SK-N-MC (cell line): ENCODE measurements around the gene AFF4.
"Not testable (repeated sequence)": the region's sequence is repeated elsewhere in the genome, so short reads cannot be mapped to it uniquely, and the experiment has no call there.

ENCODE experiments used
- DNase-seq: peaks from one replicate; pipeline ENCODE4 v3.0.0-alpha.2; 2011; ENCODE audit warnings: low read depth, low spot score
- H3K27ac ChIP-seq: fragments of 200-600 bp; sonication (generic); 2 replicates; pipeline ENCODE4 v1.5.1; 2016; ENCODE audit warnings: mixed run types
- H3K36me3 ChIP-seq: fragments of 200-600 bp; sonication (generic); 2 replicates; pipeline ENCODE4 v1.6.1; 2017; ENCODE audit warnings: antibody characterized with exemption, low read length, mixed read lengths; ENCODE audit not compliant: insufficient read depth
- H3K4me3 ChIP-seq: fragments of 200-600 bp; sonication (generic); 2 replicates; pipeline ENCODE4 v1.5.1; 2016
- H3K9ac ChIP-seq: fragments of 200-600 bp; sonication (generic); 2 replicates; pipeline ENCODE4 v1.8.0; 2017; ENCODE audit warnings: mixed run types, mixed read lengths; ENCODE audit not compliant: insufficient read length
- H3K9me3 ChIP-seq: fragments of 200-600 bp; sonication (generic); 2 replicates; pipeline ENCODE4 v1.6.1; 2017; ENCODE audit warnings: low read depth, mild to moderate bottlenecking, antibody characterized with exemption, low read length, moderate library complexity, mixed read lengths
- EZH2 ChIP-seq: fragments of 200-600 bp; sonication (generic); IDR thresholded peaks from one replicate; pipeline ENCODE4 v1.6.1; 2017; ENCODE audit warnings: antibody characterized with exemption
- FOXP2 ChIP-seq: optimal IDR thresholded peaks from 2 replicates; pipeline ENCODE3; 2011; ENCODE audit warnings: mild to moderate bottlenecking, moderate library complexity; ENCODE audit not compliant: insufficient read depth; ENCODE audit errors: extremely low read length, control extremely low read depth
- POLR2AphosphoS5 ChIP-seq: IDR thresholded peaks from 2 replicates; pipeline ENCODE4 v1.6.1; 2012; ENCODE audit warnings: mild to moderate bottlenecking, low read depth, low read length, borderline replicate concordance

Gene AFF4, protein sequence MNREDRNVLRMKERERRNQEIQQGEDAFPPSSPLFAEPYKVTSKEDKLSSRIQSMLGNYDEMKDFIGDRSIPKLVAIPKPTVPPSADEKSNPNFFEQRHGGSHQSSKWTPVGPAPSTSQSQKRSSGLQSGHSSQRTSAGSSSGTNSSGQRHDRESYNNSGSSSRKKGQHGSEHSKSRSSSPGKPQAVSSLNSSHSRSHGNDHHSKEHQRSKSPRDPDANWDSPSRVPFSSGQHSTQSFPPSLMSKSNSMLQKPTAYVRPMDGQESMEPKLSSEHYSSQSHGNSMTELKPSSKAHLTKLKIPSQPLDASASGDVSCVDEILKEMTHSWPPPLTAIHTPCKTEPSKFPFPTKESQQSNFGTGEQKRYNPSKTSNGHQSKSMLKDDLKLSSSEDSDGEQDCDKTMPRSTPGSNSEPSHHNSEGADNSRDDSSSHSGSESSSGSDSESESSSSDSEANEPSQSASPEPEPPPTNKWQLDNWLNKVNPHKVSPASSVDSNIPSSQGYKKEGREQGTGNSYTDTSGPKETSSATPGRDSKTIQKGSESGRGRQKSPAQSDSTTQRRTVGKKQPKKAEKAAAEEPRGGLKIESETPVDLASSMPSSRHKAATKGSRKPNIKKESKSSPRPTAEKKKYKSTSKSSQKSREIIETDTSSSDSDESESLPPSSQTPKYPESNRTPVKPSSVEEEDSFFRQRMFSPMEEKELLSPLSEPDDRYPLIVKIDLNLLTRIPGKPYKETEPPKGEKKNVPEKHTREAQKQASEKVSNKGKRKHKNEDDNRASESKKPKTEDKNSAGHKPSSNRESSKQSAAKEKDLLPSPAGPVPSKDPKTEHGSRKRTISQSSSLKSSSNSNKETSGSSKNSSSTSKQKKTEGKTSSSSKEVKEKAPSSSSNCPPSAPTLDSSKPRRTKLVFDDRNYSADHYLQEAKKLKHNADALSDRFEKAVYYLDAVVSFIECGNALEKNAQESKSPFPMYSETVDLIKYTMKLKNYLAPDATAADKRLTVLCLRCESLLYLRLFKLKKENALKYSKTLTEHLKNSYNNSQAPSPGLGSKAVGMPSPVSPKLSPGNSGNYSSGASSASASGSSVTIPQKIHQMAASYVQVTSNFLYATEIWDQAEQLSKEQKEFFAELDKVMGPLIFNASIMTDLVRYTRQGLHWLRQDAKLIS

DNA sequence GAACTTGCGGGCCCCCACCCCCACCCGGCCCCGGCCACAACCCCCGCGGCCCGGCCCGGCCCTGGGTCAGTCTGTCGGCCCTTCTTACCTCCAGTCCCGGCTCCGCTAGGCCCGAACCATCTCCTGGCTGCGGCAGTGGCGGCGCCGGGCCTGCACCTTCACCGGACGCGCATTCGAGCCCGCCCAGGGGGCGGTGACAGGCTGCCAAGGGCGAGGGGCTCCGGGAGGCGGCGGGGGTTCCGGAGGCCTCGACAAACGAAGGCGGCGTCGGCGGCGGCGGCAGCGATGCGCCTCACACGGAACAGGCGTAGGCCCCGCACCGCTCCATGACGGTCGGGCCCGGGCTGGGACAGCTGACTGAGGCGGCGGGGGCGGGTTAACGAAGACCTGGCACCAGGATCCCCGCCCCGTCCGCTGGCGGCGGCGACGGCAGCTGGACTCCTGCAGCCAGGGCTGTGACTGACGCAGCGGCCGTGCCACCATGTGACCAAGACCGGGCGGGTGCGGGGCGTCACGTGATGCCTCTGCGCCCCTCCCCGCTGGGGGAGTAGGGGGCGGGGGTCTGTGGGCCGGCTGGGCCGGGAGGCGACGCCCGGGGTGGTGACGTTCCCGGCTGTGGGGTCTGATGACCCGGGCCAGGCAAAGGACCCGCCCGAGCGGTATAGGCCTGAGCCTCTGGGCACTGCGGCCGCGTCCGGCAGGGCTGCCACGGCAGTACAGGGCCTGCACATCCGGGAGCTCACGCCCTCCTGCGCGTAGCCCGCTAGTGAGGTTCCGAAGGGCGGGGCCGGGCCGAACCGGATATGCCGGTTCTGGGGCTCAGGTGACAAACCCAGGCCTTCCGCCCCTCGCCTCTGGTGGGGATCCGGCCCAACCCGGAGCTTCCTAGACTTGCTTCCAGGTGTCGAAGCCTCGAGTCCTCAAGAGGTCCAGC is at the start of gene AFF4:
TSS of gene AFF4 (minus strand) at position 464 of the 934 bp plus-strand sequence. CDS start 26,445 bp downstream, outside the sequence.
- Histone ChIP-seq H3K9me3 (no peaks in the 10 kb centered on the region), H3K36me3 (peaks cover 12% of the 10 kb centered on the region), H3K27ac (peak within 1 kb of the TSS; percentile 88), H3K9ac (peak within 1 kb of the TSS; percentile 89), H3K4me3 (peak within 1 kb of the TSS; percentile 87)
- TF ChIP-seq POLR2AphosphoS5 (peak; percentile 93), EZH2 (no peak)
- no peak for DNase-seq

DNA sequence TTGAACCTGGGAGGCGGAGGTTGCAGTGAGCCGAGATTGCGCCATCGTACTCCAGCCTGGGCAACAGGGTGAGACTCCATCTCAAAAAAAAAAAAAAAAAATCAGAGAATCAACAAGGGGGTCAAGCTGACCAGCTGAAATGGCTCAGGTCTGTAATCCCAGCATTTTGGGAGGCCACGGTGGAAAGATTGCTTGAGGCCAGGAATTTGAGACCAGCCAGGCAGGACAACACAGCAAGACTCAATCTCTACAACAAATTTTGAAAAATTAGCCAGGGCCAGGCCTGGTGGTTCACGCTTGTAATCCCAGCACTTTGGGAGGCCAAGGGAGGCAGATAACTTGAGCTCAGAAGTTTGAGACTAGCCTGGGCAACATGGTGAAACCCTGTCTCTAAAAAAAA is 45.0 kb upstream of the AFF4 start:
- not testable (repeated sequence) for H3K4me3 ChIP-seq, DNase-seq, H3K27ac ChIP-seq, H3K9me3 ChIP-seq, H3K9ac ChIP-seq
- H3K36me3 ChIP-seq, result peaks cover 16% of the 10 kb centered on the region

DNA sequence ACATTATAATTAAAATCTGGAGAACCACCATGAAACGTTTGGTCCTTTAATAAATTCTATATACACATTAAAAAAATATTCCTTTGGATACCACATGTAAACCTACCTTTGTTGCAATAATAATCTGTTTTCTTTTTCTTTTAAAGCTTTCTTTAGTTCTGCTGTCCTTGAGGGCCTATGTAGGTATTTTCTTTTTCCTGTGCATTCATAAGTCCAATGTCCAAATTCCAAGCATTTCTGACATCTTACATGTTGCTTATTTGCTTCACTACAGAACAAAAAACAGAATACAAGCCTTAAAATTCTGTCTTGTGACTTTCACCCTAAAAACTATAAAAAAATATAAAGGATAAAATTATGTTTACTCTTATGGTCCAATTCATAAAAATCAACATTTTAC is 43.2 kb upstream of the AFF4 start:
- Histone ChIP-seq H3K36me3 (peaks cover 21% of the 10 kb centered on the region), H3K27ac (no peak overlapping the region), H3K9ac (no peak overlapping the region), H3K4me3 (no peak overlapping the region), H3K9me3 (no peaks in the 10 kb centered on the region)
- no peak for DNase-seq
- no peak for TF ChIP-seq POLR2AphosphoS5
- no peak for TF ChIP-seq EZH2
- no peak for TF ChIP-seq FOXP2

DNA sequence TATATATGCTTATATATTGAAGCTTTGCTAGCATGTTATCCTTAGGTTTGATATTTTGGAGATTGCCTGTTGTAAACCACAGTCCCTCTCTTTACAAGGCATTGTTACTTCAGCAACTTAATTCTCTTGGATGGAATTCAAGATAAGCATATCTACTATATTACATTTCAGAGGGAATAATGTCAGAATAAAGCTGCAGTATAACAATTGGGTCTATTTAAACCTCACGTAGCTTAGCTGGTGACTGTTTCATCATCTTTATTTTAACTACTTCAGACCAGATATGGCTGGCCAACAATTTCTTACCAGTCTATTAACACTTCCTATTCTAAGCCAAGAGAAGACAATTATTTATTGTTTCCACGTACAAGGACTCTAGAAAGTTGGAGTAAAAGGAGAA is 35.8 kb upstream of the AFF4 start:
- peaks cover 8% of the 10 kb centered on the region; the same call in 1 of the 2 replicates for H3K36me3 ChIP-seq
- no peak overlapping the region for H3K9ac ChIP-seq
- DNase-seq, result no peak
- H3K9me3 ChIP-seq, result no peaks in the 10 kb centered on the region
- no peak overlapping the region for H3K4me3 ChIP-seq
- no peak for TF ChIP-seq FOXP2
- no peak for TF ChIP-seq EZH2
- no peak for TF ChIP-seq POLR2AphosphoS5
- no peak overlapping the region; the same call in 1 of the 2 replicates for H3K27ac ChIP-seq

DNA sequence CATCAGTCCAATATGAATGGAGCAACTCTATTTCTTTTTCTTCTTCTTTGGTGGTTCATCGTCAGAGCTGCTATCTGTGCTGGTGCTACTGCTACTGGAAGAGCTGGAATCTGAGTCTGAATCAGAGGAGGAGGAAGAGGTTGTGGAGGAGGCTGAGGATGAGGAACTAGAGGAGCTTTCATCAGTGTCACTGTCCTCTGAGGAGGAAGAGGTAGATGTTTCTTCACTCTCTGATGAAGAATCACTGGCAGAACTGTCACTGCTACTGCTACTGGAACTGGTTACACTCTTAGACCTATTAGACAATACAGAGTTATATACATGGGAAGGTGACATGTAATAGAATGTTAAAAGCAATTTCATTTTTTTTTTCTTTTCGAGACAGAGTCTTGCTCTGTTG is 35.1 kb upstream of the AFF4 start:
- no peak for DNase-seq
- Histone ChIP-seq H3K9ac (no peak overlapping the region), H3K9me3 (no peaks in the 10 kb centered on the region), H3K27ac (no peak overlapping the region), H3K4me3 (no peak overlapping the region), H3K36me3 (peaks cover 8% of the 10 kb centered on the region; the same call in 1 of the 2 replicates)
- TF ChIP-seq POLR2AphosphoS5 (no peak), FOXP2 (no peak), EZH2 (no peak)

DNA sequence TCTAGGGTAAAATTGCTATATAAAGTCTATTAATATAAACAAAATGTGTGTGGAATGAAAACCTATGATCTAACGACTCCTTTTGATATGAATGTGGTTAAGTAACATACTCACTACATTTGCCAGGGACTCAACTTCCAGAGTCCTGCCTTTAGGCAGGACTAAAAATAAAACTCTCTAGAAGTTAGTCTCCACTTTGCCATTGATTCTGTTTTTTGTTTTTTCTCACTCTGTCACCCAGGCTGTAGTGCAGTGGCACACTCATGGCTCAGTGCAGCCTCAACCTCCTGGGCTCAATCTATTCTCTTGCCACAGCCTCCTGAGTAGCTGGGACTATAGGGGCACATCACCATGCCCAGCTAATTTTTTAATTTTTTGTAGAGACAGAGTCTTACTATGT is 32.9 kb upstream of the AFF4 start:
- Histone ChIP-seq H3K27ac (no peak overlapping the region), H3K9me3 (no peaks in the 10 kb centered on the region), H3K36me3 (0 out of 2 replicates have a peak, but pooled peaks cover 3% of the 10 kb centered on the region), H3K9ac (no peak overlapping the region), H3K4me3 (no peak overlapping the region)
- TF ChIP-seq POLR2AphosphoS5 (no peak), FOXP2 (no peak), EZH2 (no peak)
- no peak for DNase-seq

DNA sequence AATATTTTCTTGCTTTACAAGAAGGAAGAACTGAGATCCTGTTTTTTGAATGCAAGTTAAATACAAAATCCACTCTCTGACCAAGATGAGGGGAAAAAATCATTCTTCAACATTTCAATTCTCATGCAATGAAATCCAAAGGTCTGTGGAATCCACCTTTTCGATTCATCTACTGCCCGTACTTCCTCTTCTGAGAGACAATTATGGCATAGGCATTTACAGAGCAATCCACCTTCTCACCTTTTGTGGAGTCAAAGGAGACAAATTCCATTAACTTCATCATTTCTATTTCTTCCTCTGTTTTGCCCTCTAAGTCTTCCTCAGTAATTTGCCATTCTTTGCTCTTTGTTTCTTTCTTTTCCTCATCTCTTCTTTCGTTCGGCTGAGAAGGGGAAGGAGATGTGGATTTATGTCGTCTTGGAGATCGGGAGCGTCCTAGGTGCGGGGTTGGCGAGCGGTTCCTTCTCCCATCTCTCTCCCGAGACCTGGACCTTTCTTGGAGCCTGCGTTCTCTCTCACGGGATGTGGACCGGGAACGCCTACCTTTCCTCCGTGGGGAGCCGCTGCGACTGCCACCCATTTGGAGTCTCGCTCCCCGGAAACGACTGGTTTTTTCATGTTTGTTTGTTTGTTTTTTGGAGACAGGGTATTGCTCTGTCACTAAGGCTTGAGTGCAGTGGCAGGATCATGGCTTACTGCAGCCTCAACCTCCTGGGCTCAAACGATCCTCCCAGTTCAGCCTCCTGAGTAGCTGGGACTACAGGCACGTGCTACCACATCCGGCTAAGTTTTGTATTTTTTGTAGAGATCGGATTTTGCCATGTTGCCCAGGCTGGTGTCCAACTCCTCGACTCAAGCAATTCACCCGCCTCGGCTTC is 24.3 kb upstream of the AFF4 start:
- no peak overlapping the region for H3K9ac ChIP-seq
- no peak overlapping the region for H3K4me3 ChIP-seq
- no peak for DNase-seq
- H3K9me3 ChIP-seq, result no peaks in the 10 kb centered on the region; the same call in 1 of the 2 replicates
- no peak overlapping the region for H3K27ac ChIP-seq
- H3K36me3 ChIP-seq, result no peaks in the 10 kb centered on the region
- no peak for TF ChIP-seq EZH2
- no peak for TF ChIP-seq FOXP2
- TF ChIP-seq POLR2AphosphoS5, result no peak

DNA sequence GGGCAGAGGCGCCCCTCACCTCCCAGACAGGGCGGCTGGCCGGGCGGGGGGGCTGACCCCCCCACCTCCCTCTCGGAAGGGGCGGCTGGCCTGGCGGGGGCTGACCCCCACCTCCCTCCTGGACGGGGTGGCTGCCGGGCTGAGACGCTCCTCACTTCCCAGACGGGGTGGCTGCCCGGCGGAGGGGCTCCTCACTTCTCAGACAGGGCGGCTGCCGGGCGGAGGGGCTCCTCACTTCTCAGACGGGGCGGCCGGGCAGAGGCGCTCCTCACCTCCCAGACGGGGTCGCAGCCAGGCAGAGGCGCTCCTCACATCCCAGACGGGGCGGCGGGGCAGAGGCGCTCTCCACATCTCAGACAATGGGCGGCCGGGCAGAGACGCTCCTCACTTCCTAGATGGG is 19.5 kb upstream of the AFF4 start:
- not testable (repeated sequence) for H3K9ac ChIP-seq, H3K27ac ChIP-seq, H3K4me3 ChIP-seq, DNase-seq, H3K9me3 ChIP-seq, H3K36me3 ChIP-seq
